ENCODE measurements around the gene C6orf47. TPM values are rescaled to one million over a fixed set of nuclear protein-coding genes. Genes with fewer than 3 reads are reported as not detected.

C6orf47 gene
- total and polyA plus RNA-seq, 2 of the 8 experiments (the other 6 are each of a cell fraction or from before 2014, with no cell fraction given), result 4.7 to 14.6 TPM

DNA sequence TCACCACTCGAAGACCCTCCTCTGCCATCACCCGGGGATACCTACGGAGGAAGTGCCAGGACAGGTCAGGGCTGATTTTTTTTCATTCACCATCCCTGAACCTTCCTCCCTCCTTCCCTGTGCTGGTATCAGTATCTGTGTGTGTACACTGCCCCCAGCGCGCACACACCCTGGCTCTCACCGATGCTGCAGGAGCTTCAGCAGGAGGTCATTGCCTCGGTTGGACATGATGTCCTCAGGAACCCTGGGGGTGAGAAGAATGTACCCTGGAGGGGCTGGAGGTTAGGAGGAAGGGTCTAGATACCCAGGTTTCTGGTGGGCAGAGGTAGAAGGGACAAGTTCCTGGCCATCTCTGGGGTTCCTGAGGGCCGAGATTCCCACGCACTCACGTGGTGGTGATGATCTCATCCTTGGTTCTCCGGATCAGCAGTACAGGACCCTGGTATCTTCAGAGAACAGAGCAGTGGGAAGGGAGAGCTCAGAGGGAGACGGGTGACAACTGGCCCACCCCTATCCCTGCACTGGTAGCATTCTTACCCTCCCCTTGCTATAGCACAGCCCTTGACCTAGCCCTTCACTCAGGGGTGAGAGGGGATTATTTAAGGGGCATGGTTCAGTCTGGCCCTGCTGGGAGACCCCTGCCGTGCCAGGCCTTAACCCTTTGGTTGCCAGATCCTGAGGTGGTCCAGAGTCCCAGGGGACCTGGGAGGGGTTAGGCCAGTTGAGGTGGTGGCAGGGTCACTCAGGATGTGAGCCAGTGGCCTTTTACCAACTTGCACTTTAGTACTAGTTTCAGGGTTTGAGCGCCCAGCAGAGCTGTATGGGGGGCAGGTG, 27.5 kb upstream of the C6orf47 start:
- no peak for FAIRE-seq
- Histone ChIP-seq H4K5ac (ENCODE audit: insufficient read length, low read depth, low read length) (no peak overlapping the region), H3K23me2 (ENCODE audit: low read depth, low read length) (peaks cover under 1% of the 10 kb centered on the region; the same call in 1 of the 2 replicates), H3K9me3 (ENCODE audit: insufficient read depth in 2 of 2, low read depth in 1 of 2, low read length in 1 of 2) (no peaks in the 10 kb centered on the region), H4K20me1 (replicated peaks in 1 of 2; ENCODE audit: control insufficient read depth in 1 of 2, insufficient read depth in 2 of 2, low read length in 2 of 2) (no peaks in the 10 kb centered on the region), H3K4me1 (replicated peaks in 1 of 4; ENCODE audit: control insufficient read depth in 3 of 4, insufficient read depth in 4 of 4, low read length in 3 of 4) (peaks cover 0 to 5% (median 4%) of the 10 kb centered on the region in 4 experiments; a peak in 5 of 7 replicates), H3K14ac (ENCODE audit: insufficient read length) (no peak overlapping the region), H4K8ac (ENCODE audit: extremely low read depth, insufficient read depth, low read length) (peak overlapping the region; percentile 14), H3K9ac (replicated peaks in 1 of 4; ENCODE audit: extremely low read depth in 1 of 4, low read depth in 3 of 4, low read length in 3 of 4) (no peak overlapping the region), H3K23ac (ENCODE audit: insufficient read length) (no peak overlapping the region), H2BK20ac (ENCODE audit: low read length) (no peak overlapping the region), H3K79me2 (ENCODE audit: control insufficient read depth in 1 of 2, insufficient read depth in 2 of 2, low read length in 2 of 2) (no peaks in the 10 kb centered on the region), H2BK5ac (ENCODE audit: low read depth, low read length) (no peak overlapping the region), H3K27me3 (replicated peaks in 1 of 4; ENCODE audit: control insufficient read depth in 3 of 4, extremely low read depth in 1 of 4, insufficient read depth in 3 of 4, low read length in 3 of 4) (no peaks in the 10 kb centered on the region; a peak in 1 of 7 replicates), H3K4me2 (ENCODE audit: insufficient read depth in 1 of 2, low read depth in 2 of 2, low read length in 2 of 2) (peak overlapping the region in 1 of 2 experiments; percentile 28; a peak in 1 of 4 replicates), H2BK12ac (ENCODE audit: low read depth, low read length) (no peak overlapping the region), H3K18ac (ENCODE audit: extremely low read depth, low read length) (no peak overlapping the region), H3K56ac (replicated peaks; ENCODE audit: insufficient read length, low read depth, low read length) (no peak overlapping the region), H2BK15ac (ENCODE audit: low read length) (no peak overlapping the region), H3K4me3 (ENCODE audit: extremely low read depth in 1 of 4, insufficient read depth in 2 of 4, low read depth in 3 of 4, low read length in 4 of 4) (no peak overlapping the region), H3K79me1 (ENCODE audit: low read depth, low read length) (no peaks in the 10 kb centered on the region), H2AFZ (ENCODE audit: low read length) (no peak overlapping the region), H2AK5ac (ENCODE audit: low read depth, low read length) (no peak overlapping the region), H3K27ac (ENCODE audit: low read depth, low read length) (no peak overlapping the region), H2BK120ac (replicated peaks; ENCODE audit: low read depth, low read length) (no peak overlapping the region), H3K36me3 (ENCODE audit: control insufficient read depth in 2 of 4, insufficient read depth in 4 of 4, low read length in 3 of 4) (peaks cover 3 to 25% (median 17%) of the 10 kb centered on the region in 4 experiments; a peak in 5 of 8 replicates), H4K91ac (replicated peaks; ENCODE audit: insufficient read length, low read length) (no peak overlapping the region), H3K4ac (replicated peaks; ENCODE audit: insufficient read length, low read depth, low read length) (no peak overlapping the region)
- 91% methylated on average over 14 of the region's 14 CpGs; no CpG with 5 or more reads in 1 of the 2 experiments for WGBS, 2 experiments (ENCODE audit: extremely low coverage in 1 of 2, insufficient coverage in 1 of 2, insufficient read length in 1 of 2, insufficient replicate concordance in 2 of 2, low coverage in 1 of 2, low lambda C conversion rate in 2 of 2, missing lambda C conversion rate in 1 of 2)
- CTCF ChIA-PET (ENCODE audit: partially characterized antibody), result interaction anchor here (0.8 to 5.8 kb wide), 12 partner anchors 11 to 181 kb away, joined by 3 to 26 read pairs (median 4); partner anchors contain the start of genes CSNK2B, DDAH2, GPANK1 and LSM2
- DNase-seq (ENCODE audit: low read depth in 1 of 2, low spot score in 2 of 2), result no peak
- POLR2A ChIA-PET (ENCODE audit: partially characterized antibody), result interaction anchor here (0.8 to 6.6 kb wide), 4 partner anchors 24 to 140 kb away, joined by 3 to 33 read pairs (median 4); partner anchors contain the start of genes BAG6 and HSPA1B
- TF ChIP-seq CHD1 (IDR thresholded peaks at IDR 0.05; ENCODE audit: low read depth, low read length) (no peak), SP1 (IDR thresholded peaks at IDR 0.05; ENCODE audit: low read depth, low read length) (no peak), FOSL1 (IDR thresholded peaks at IDR 0.05; ENCODE audit: insufficient read depth, low read depth, low read length) (no peak), NANOG (IDR thresholded peaks at IDR 0.05; ENCODE audit: insufficient read depth, low read depth, low read length, poor library complexity, severe bottlenecking) (no peak), SAP30 (IDR thresholded peaks at IDR 0.05; ENCODE audit: insufficient read depth, insufficient replicate concordance, low read length) (no peak)
